ENCODE results near the gene SHANK1.

- TF ChIP-seq CTCF (conservative IDR thresholded peaks at IDR 0.05; ENCODE audit: low read length) (no peak), EZH2phosphoT487 (IDR thresholded peaks at IDR 0.05; ENCODE audit: borderline replicate concordance) (no peak)
These were observed 52.3 kb downstream of the SHANK1 start for GRCh38 chr19:50667177-50667758.
